Fibroblast of the aortic adventitia (primary cell): Measurements from ENCODE around the gene EIF1AD. TPM values are rescaled to one million over a fixed set of nuclear protein-coding genes. Genes with fewer than 3 reads are reported as not detected.

Source experiments
- DNase-seq: peaks from one replicate; pipeline ENCODE4 v3.0.0-alpha.2; 2010; ENCODE audit warnings: low read depth
- H3K4me3 ChIP-seq: 2 replicates; pipeline ENCODE4 v1.5.1; 2011; ENCODE audit warnings: low read depth, mild to moderate bottlenecking, control low read depth, low read length, moderate library complexity
- total RNA-seq: library from RNA; depleted of rRNA; stranded (reverse); fragments of >200 nt; gene quantifications from 2 replicates; pipeline ENCODE4 v1.2.3, GENCODE V29; 2012; ENCODE audit warnings: low replicate concordance
- TF ChIP-seq, protein P1 (sequence below): IDR thresholded peaks from 2 replicates; pipeline ENCODE4 v1.5.1; 2011; ENCODE audit warnings: mild to moderate bottlenecking, low read length, control low read depth, inconsistent platforms; ENCODE audit not compliant: insufficient read depth

EIF1AD gene
- total RNA-seq, 1 donor = 26.4 TPM

DNA sequence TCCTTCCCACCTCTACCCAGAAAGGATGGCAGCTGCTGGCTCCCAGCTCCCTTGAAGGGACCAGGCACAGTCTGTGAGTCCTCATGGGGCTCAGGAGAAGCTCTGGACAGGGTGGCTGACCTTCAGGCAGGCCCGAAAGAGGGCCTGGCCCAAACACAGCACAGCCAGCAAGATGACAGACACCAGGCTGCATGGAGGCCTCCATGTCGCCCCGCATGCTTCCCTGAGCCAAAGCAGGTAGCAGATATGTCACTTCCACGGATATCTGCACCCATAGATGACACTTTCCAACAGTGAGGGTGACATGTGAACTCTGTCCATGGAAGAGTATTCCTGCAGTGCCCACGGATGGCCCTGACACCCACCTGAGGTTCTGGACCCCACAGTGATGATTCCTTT is 18.4 kb downstream of the EIF1AD start:
- no peak overlapping the region for H3K4me3 ChIP-seq
- TF ChIP-seq, protein P1, sequence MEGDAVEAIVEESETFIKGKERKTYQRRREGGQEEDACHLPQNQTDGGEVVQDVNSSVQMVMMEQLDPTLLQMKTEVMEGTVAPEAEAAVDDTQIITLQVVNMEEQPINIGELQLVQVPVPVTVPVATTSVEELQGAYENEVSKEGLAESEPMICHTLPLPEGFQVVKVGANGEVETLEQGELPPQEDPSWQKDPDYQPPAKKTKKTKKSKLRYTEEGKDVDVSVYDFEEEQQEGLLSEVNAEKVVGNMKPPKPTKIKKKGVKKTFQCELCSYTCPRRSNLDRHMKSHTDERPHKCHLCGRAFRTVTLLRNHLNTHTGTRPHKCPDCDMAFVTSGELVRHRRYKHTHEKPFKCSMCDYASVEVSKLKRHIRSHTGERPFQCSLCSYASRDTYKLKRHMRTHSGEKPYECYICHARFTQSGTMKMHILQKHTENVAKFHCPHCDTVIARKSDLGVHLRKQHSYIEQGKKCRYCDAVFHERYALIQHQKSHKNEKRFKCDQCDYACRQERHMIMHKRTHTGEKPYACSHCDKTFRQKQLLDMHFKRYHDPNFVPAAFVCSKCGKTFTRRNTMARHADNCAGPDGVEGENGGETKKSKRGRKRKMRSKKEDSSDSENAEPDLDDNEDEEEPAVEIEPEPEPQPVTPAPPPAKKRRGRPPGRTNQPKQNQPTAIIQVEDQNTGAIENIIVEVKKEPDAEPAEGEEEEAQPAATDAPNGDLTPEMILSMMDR = no peak
- no peak for DNase-seq

DNA sequence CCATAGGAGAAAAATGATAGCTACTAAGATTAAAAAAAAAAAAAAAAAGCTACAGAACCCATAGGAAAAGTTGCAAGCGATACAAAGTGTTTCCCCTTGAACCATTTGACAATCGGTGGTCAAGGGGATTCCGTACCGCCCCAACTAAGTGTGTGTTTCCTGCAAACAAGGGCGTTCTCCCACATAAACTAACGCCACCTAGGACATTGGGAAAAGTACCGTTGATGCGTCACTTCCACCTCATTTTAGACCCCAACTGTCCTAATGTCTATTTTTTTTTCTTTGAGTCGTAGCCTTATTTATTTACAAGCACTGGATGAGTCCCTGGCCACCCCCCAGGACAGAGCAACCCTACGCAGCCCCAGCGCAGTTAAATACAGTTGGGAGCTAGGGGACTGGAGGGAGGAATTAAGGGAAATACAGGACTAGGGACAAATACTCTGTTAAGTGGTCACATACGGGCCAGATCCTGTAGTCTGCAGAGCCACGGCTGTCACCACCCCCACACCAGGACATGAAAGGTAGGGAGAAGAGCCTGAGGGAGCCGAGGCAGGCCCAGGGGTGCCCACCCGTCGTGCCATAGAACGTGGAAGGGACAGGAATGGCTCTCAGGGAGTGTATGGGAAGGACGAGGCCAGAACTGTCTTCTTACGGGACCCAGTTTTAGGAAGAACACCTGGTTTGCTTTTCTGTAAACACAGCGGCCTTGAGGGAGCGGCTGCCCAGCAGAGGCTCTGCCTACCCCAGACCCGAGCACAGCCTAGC is 19.0 kb downstream of the EIF1AD start:
- no peak for DNase-seq
- no peak overlapping the region for H3K4me3 ChIP-seq
- TF ChIP-seq, protein P1 = no peak

DNA sequence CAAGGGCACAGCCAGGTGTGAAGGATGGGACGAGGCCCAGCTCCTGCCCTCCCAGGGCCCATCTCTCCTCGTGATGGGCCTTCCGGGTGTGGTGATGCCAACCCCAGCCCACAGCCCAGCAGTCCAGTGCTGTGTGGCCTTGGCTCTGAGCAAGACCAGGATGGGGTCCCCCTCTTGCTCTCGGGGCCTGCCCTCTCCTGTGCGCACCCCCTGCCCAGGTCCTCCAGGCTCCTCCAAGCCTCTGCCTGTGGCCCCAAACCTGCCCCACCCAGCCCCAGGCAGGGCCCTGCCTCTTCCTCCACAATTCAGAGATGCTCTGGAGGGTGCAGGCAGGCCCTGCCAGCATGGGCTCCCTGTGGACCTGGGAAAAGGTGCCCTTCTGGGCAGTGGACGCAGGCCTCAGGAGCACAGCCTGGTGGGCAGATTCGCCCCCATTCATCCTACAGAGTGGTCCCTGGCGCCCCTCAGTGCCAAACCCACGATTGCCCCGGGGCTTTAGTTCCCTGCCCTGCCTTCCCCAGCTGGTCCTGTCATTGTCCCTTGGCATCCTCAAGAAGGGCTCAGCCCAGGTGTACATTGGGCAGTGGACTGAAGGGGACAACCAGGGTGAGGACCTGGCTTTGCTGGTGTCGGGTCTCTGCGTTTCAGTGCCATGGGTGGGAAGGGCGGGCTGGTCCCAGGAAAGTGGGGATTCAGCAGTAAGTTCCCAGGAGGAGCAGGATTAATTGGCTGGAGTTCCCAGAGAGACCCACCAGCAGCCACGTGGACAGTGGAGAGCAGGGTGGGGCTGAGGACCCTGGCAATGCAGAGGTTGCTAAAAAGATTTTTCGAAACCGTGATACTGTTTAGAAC is 19.8 kb downstream of the EIF1AD start:
- no peak for DNase-seq
- H3K4me3 ChIP-seq = no peak overlapping the region
- TF ChIP-seq, protein P1 = no peak

DNA sequence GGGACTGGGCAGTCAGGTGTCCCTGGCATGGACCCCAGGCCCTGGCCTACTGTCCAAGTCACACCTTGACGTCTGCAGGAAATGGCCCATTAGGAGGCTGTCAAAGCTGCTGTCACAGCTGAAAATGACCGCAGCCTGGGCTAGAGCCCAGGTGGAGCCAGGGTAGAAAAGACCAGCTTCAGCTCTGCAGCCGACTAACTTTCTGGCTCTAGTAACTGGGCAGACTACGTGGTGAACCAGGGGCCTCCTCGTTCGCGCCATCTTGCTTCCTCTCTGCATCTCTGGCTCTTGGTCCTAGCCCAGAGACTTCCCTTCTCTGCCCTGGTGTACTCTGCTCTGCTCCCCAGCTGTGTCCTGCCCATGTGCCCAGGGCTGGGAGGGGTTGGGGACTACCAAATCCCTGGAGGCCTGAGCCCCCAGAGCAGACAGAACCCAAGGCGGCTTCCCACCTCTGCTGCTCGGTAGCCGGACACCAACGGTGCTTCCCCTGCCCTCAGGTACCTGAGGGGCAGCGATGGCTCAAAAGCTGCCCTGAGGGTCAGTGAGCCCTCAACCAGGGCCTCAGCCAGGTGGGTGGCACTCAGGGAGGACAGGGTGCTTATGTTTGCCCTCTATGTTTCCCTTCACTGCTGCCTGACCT is 20.7 kb downstream of the EIF1AD start:
- TF ChIP-seq, protein P1 = no peak
- no peak overlapping the region for H3K4me3 ChIP-seq
- no peak for DNase-seq

DNA sequence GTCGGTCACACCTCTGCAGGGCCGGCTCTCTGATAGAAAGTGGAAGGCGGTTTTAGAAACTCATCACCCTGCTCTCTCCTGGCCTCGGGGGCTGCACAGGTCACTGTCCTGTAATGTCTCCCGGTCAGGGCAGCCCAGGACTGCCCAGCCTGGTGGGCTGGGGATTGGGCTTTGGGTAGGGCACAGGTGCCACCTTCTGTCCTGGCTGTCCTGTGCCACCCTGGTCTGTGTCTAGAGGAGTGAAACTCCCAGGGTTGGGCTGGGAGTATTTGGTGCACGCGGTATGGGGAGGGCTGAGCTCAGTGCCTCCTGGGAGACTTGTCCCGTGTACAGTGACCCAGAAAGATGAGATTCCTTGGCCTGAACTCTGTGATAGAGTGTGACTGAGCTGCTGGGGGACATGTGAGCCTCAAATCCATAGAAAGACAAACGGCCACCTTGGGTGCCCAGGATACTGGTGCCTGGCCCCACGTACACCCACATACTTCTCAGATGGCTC is 22.6 kb downstream of the EIF1AD start:
- no peak overlapping the region for H3K4me3 ChIP-seq
- DNase-seq = no peak
- TF ChIP-seq, protein P1 = no peak

DNA sequence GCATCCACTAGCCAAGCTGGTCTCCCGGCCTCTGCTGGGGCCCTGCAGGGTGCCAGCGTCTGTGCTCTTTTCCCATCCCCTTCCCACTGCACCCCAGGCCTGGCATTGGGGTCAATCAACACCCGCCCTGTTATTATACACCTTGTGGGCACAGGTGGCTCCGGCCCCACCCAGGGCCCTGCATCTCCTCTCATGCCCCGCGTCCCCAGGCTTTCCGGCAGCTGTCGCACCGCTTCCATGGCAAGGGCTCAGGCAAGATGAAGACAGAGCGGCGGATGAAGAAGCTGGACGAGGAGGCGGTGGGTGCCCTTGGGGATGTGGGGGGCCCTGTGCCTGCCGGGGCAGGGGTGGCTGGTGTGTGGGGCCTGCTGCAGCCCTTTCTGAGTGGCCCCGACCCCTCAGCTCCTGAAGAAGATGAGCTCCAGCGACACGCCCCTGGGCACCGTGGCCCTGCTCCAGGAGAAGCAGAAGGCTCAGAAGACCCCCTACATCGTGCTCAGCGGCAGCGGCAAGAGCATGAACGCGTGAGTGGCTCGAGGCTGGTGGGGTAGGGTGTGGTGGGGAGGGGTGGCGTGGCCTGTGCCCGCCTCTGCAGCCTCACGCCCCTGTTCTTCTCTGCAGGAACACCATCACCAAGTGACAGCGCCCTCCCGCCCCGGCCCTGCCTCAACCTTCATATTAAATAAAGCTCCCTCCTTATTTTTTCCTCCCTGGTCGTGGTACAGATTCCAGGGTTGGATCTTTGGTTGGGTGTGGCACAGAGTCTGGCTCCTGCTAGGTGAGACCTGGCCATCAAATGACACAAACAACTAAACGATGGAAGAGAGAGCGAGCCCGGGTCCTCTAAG is 23.3 kb downstream of the EIF1AD start:
- no peak for DNase-seq
- no peak overlapping the region for H3K4me3 ChIP-seq
- TF ChIP-seq, protein P1 = no peak
